K562 (cell line): ENCODE data around the gene ABCA4. TPM values are rescaled to one million over a fixed set of nuclear protein-coding genes. Genes with fewer than 3 reads are reported as not detected.

Experiments
- ATAC-seq: fragments of 200-7000 bp; cut with Tn5 transposase; 3 replicates; pipeline ENCODE4 v1.9.1; 2020; ENCODE audit warnings: moderate library complexity
- BruUV-seq: library from RNA; stranded (reverse); fragments of 400-500 nt; replicated peaks from 2 replicates; lab custom pipeline; 2021; lab: Mats Ljungman, UMichigan
- CTCF ChIA-PET: fragments of 300-600 bp; formaldehyde crosslinking; extraction: SDS; loops from one replicate; lab custom pipeline; 2021; ENCODE audit warnings: low intra/inter-chr PET ratio; lab: Yijun Ruan, JAX
- POLR2A ChIA-PET: fragments of 300-600, 350-650 bp; sonication (Branson Sonifier 250); formaldehyde crosslinking; extraction: SDS; loops from one replicate; lab custom pipeline; 2021; ENCODE audit warnings: antibody characterized with exemption, inconsistent platforms; lab: Yijun Ruan, JAX
- DNase-seq, 4 experiments: peaks; one replicate each; pipeline versions ENCODE4 v3.0.0 to v3.0.0-alpha.2; 2011 to 2018; ENCODE audit warnings: low spot score in 3 of 4, mixed read lengths in 3 of 4; ENCODE audit errors: extremely low read depth in 1 of 4
- FAIRE-seq: peaks from 2 replicates; lab custom pipeline; 2011; peaks lifted over from hg19 to GRCh38; lab: Jason Lieb, UNC
- H2AFZ ChIP-seq: 2 replicates; pipeline ENCODE4 v1.6.0; 2011; ENCODE audit warnings: low read depth, low read length, control low read depth, inconsistent platforms
- H3K27ac ChIP-seq: fragments of 200-600 bp; 3 replicates; pipeline ENCODE4 v1.8.0; 2011; ENCODE audit warnings: low read depth, mild to moderate bottlenecking, control low read depth, inconsistent platforms, low read length, moderate library complexity, mixed read lengths; ENCODE audit errors: extremely low read depth
- H3K27me3 ChIP-seq, 2 experiments: fragments of 300-600 bp in 1 of 2; 2 replicates in 1 of 2; 3 replicates in 1 of 2; pipeline versions ENCODE4 v1.6.0 to v1.8.0; 2011; ENCODE audit warnings: inconsistent platforms in 2 of 2, low read length in 2 of 2, mild to moderate bottlenecking in 1 of 2, mixed read lengths in 1 of 2, moderate library complexity in 1 of 2; ENCODE audit not compliant: control insufficient read depth in 2 of 2, insufficient read depth in 2 of 2
- H3K36me3 ChIP-seq: fragments of 300-600 bp; 3 replicates; pipeline ENCODE4 v1.8.0; 2011; ENCODE audit warnings: mild to moderate bottlenecking, low read length, inconsistent platforms; ENCODE audit not compliant: control insufficient read depth, insufficient read depth
- H3K4me1 ChIP-seq, 2 experiments: fragments of 200-600 bp in 1 of 2; replicated peaks in 1 of 2; 2 replicates in 1 of 2; 3 replicates in 1 of 2; pipeline versions ENCODE4 v1.5.1 to v1.8.0; 2011; ENCODE audit warnings: inconsistent platforms in 2 of 2, low read length in 2 of 2, mild to moderate bottlenecking in 1 of 2, mixed read lengths in 1 of 2, moderate library complexity in 1 of 2; ENCODE audit not compliant: control insufficient read depth in 2 of 2, insufficient read depth in 2 of 2
- H3K4me2 ChIP-seq: 2 replicates; pipeline ENCODE4 v1.6.1; 2011; ENCODE audit warnings: low read length, control low read depth, inconsistent platforms, mixed read lengths; ENCODE audit not compliant: insufficient read depth
- H3K4me3 ChIP-seq: fragments of 200-600 bp; sonication (generic), shearing (Covaris generic); 2 replicates; pipeline ENCODE4 v1.5.1; 2016; ENCODE audit warnings: control low read depth, inconsistent platforms
- H3K79me2 ChIP-seq: fragments of 200-600 bp; 3 replicates; pipeline ENCODE4 v1.8.0; 2011; ENCODE audit warnings: low read length, inconsistent platforms; ENCODE audit not compliant: control insufficient read depth, insufficient read depth
- H3K9ac ChIP-seq, 2 experiments: 2 replicates each; pipeline versions ENCODE4 v1.6.0 to v1.6.1; 2011; ENCODE audit warnings: low read depth in 2 of 2, low read length in 2 of 2, control low read depth in 1 of 2, inconsistent platforms in 1 of 2, mild to moderate bottlenecking in 1 of 2, mixed read lengths in 1 of 2; ENCODE audit not compliant: insufficient read depth in 1 of 2
- H3K9me1 ChIP-seq: one replicate; pipeline ENCODE4 v1.6.0; 2011; ENCODE audit warnings: inconsistent platforms, mild to moderate bottlenecking, low read length, moderate library complexity; ENCODE audit not compliant: control insufficient read depth, insufficient read depth
- H3K9me3 ChIP-seq: replicated peaks from 2 replicates; pipeline ENCODE4 v1.5.1; 2011; ENCODE audit warnings: low read depth, low read length, inconsistent platforms; ENCODE audit not compliant: control insufficient read depth, insufficient read depth
- H4K20me1 ChIP-seq: replicated peaks from 2 replicates; pipeline ENCODE4 v1.6.1; 2011; ENCODE audit warnings: low read length, inconsistent platforms, mixed read lengths; ENCODE audit not compliant: control insufficient read depth, insufficient read depth
- IFI16 ChIP-seq: fragments of 250-450 bp; sonication (Bioruptor Pico); IDR thresholded peaks from 2 replicates; pipeline ENCODE4 v2.1.2; 2022; ENCODE audit warnings: mild to moderate bottlenecking, inconsistent platforms
- MTA2 ChIP-seq: fragments of 450-650 bp; IDR thresholded peaks from 2 replicates; pipeline ENCODE4 v1.6.1; 2016; ENCODE audit warnings: low read depth
- RAD21 ChIP-seq, 2 experiments: fragments of 250-450 bp in 1 of 2; fragments of 450-650 bp in 1 of 2; sonication (Bioruptor Pico) in 1 of 2; formaldehyde crosslinking in 1 of 2; IDR thresholded peaks in 1 of 2; conservative IDR thresholded peaks in 1 of 2; 2 replicates each; pipeline versions ENCODE4 v1.4.0 to v1.8.0; 2020 to 2022; ENCODE audit warnings: mild to moderate bottlenecking in 2 of 2, moderate library complexity in 1 of 2
- SMC3 ChIP-seq: conservative IDR thresholded peaks from 2 replicates; pipeline ENCODE4 v1.6.1; 2011; ENCODE audit warnings: low read depth, low read length, improper control_type of control experiment; ENCODE audit not compliant: insufficient read depth
- WGBS: fragments of 100-300 bp; shearing (Covaris generic); methylation state at CpG from one replicate; pipeline ENCODE4 v1.1.6; 2016; ENCODE audit warnings: low coverage, mixed read lengths; ENCODE audit not compliant: insufficient coverage; ENCODE audit errors: missing lambda C conversion rate; 5-methylcytosine and 5-hydroxymethylcytosine counted together
- in situ Hi-C: fragments of 300-500 bp; cut with MboI; formaldehyde crosslinking; loops from 4 replicates; pipeline ENCODE4 v1.15.0; 2018; ENCODE audit warnings: inconsistent platforms, mixed read lengths
- intact Hi-C: fragments of 100-400 bp; cut with micrococcal nuclease; formaldehyde crosslinking; loops from 2 replicates; pipeline ENCODE4 v1.14.2; 2022
- polyA plus RNA-seq, 8 experiments: library from polyadenylated mRNA; depleted of rRNA in 4 of 8; stranded (reverse) in 5 of 8; unstranded in 3 of 8; fragments of >200 nt; fragmentation: Nextera tagmentation in 2 of 8; fragmentation: Illumina TruSeq in 1 of 8; extraction: Ambion mirVana in 2 of 8; extraction: Trizol in 1 of 8; gene quantifications; 2 replicates each; pipeline versions ENCODE4 v1.2.1 to v1.2.3, GENCODE V29; 2011 to 2014; ENCODE audit warnings: inconsistent platforms in 1 of 8, missing spikeins in 1 of 8
- total RNA-seq, 7 experiments: library from RNA; depleted of rRNA in 6 of 7; stranded (reverse); fragments of >200 nt in 6 of 7; fragmentation: Illumina TruSeq in 2 of 7; extraction: Trizol in 2 of 7; gene quantifications; 2 replicates each; pipeline versions ENCODE4 v1.2.1 to v1.2.3, GENCODE V29; 2011 to 2021; ENCODE audit warnings: low replicate concordance in 1 of 7
- TF ChIP-seq, protein P1 (sequence below), 2 experiments: fragments of 450-650 bp; formaldehyde crosslinking in 1 of 2; IDR thresholded peaks; 2 replicates each; pipeline versions ENCODE4 v1.4.0 to v1.6.1; 2014 to 2020; ENCODE audit warnings: mild to moderate bottlenecking in 2 of 2, borderline replicate concordance in 1 of 2, low read depth in 1 of 2
- TF ChIP-seq, protein P2 (sequence below): conservative IDR thresholded peaks from 2 replicates; pipeline ENCODE4 v1.6.1; 2011; ENCODE audit warnings: low read depth, mild to moderate bottlenecking, low read length; ENCODE audit not compliant: control insufficient read depth
- TF ChIP-seq, protein P3 (sequence below), 3 experiments: IDR thresholded peaks in 2 of 3; conservative IDR thresholded peaks in 1 of 3; 2 replicates each; pipeline ENCODE4 v1.5.1; 2011 to 2012; ENCODE audit warnings: low read length in 3 of 3, mild to moderate bottlenecking in 3 of 3, control low read depth in 2 of 3, improper control_type of control experiment in 1 of 3, inconsistent platforms in 1 of 3, low read depth in 1 of 3, mixed read lengths in 1 of 3, moderate library complexity in 1 of 3; ENCODE audit not compliant: insufficient read depth in 2 of 3

Gene ABCA4
- total and polyA plus RNA-seq, 9 of the 15 experiments (the other 6 are each of a cell fraction or from before 2014, with no cell fraction given), result 0.01 to 0.04 TPM; not detected in 7

- H3K79me2 ChIP-seq, result no peaks in the 10 kb centered on the region
- H3K27ac ChIP-seq, result no peak overlapping the region
- H3K4me2 ChIP-seq, result peak overlapping the region; percentile 17; the same call in 1 of the 2 replicates
- no peaks in the 10 kb centered on the region for H3K9me1 ChIP-seq
- H3K4me1 ChIP-seq, result no peaks in the 10 kb centered on the region
- peak; percentile 68 for ATAC-seq
- H2AFZ ChIP-seq, result no peak overlapping the region
- CTCF ChIA-PET, result interaction anchor here (0.9 to 1.7 kb wide), 2 partner anchors 310 to 780 kb away, joined by 3 to 14 read pairs; no protein-coding TSS in a partner anchor
- peak; percentile 48 to 53 (median 50) for DNase-seq
- peaks cover 19 to 55% of the 10 kb centered on the region in 2 experiments for H3K27me3 ChIP-seq
- intact Hi-C loops, result no loop called here
- H3K9ac ChIP-seq, result no peak overlapping the region
- no peak overlapping the region for H3K4me3 ChIP-seq
- H3K36me3 ChIP-seq, result no peaks in the 10 kb centered on the region
- WGBS, result 3% methylated on average over 18 of the region's 18 CpGs
- peak; percentile 84 for FAIRE-seq
- in situ Hi-C loops, result no loop called here
- POLR2A ChIA-PET, result interaction anchor here (0.6 to 1.2 kb wide), 5 partner anchors 8 to 50 kb away, joined by 3 to 4 read pairs (median 3); no protein-coding TSS in a partner anchor
- H4K20me1 ChIP-seq, result no peaks in the 10 kb centered on the region
- no TSS peak for BruUV-seq
- H3K9me3 ChIP-seq, result no peaks in the 10 kb centered on the region
- TF ChIP-seq, protein P1, sequence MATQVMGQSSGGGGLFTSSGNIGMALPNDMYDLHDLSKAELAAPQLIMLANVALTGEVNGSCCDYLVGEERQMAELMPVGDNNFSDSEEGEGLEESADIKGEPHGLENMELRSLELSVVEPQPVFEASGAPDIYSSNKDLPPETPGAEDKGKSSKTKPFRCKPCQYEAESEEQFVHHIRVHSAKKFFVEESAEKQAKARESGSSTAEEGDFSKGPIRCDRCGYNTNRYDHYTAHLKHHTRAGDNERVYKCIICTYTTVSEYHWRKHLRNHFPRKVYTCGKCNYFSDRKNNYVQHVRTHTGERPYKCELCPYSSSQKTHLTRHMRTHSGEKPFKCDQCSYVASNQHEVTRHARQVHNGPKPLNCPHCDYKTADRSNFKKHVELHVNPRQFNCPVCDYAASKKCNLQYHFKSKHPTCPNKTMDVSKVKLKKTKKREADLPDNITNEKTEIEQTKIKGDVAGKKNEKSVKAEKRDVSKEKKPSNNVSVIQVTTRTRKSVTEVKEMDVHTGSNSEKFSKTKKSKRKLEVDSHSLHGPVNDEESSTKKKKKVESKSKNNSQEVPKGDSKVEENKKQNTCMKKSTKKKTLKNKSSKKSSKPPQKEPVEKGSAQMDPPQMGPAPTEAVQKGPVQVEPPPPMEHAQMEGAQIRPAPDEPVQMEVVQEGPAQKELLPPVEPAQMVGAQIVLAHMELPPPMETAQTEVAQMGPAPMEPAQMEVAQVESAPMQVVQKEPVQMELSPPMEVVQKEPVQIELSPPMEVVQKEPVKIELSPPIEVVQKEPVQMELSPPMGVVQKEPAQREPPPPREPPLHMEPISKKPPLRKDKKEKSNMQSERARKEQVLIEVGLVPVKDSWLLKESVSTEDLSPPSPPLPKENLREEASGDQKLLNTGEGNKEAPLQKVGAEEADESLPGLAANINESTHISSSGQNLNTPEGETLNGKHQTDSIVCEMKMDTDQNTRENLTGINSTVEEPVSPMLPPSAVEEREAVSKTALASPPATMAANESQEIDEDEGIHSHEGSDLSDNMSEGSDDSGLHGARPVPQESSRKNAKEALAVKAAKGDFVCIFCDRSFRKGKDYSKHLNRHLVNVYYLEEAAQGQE (IDR thresholded peaks at IDR 0.05; ENCODE audit: borderline replicate concordance), result peak; percentile 53; the same call in 1 of the 2 replicates
- TF ChIP-seq, protein P1 (CRISPR knock-in tag; IDR thresholded peaks at IDR 0.05; ENCODE audit: low read depth), result no peak
- TF ChIP-seq, protein P2, sequence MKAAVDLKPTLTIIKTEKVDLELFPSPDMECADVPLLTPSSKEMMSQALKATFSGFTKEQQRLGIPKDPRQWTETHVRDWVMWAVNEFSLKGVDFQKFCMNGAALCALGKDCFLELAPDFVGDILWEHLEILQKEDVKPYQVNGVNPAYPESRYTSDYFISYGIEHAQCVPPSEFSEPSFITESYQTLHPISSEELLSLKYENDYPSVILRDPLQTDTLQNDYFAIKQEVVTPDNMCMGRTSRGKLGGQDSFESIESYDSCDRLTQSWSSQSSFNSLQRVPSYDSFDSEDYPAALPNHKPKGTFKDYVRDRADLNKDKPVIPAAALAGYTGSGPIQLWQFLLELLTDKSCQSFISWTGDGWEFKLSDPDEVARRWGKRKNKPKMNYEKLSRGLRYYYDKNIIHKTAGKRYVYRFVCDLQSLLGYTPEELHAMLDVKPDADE, result no peak
- TF ChIP-seq MTA2 (no peak), SMC3 (0 out of 2 replicates have a peak, but pooled peaks have one; percentile 33), RAD21 (CRISPR knock-in tag; conservative IDR thresholded peaks at IDR 0.05 in 1 of 2, IDR thresholded peaks at IDR 0.05 in 1 of 2) (peak; percentile 51 to 69; a peak in 3 of 4 replicates), IFI16 (no peak)
- TF ChIP-seq, protein P3, sequence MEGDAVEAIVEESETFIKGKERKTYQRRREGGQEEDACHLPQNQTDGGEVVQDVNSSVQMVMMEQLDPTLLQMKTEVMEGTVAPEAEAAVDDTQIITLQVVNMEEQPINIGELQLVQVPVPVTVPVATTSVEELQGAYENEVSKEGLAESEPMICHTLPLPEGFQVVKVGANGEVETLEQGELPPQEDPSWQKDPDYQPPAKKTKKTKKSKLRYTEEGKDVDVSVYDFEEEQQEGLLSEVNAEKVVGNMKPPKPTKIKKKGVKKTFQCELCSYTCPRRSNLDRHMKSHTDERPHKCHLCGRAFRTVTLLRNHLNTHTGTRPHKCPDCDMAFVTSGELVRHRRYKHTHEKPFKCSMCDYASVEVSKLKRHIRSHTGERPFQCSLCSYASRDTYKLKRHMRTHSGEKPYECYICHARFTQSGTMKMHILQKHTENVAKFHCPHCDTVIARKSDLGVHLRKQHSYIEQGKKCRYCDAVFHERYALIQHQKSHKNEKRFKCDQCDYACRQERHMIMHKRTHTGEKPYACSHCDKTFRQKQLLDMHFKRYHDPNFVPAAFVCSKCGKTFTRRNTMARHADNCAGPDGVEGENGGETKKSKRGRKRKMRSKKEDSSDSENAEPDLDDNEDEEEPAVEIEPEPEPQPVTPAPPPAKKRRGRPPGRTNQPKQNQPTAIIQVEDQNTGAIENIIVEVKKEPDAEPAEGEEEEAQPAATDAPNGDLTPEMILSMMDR (IDR thresholded peaks at IDR 0.05 in 2 of 3, conservative IDR thresholded peaks at IDR 0.05 in 1 of 3; ENCODE audit: insufficient read depth in 2 of 3, low read depth in 1 of 3, low read length in 3 of 3), result peak; percentile 55 to 80 (median 72)
Measured at GRCh38 chr1:94025383-94026340, 95.3 kb downstream of the ABCA4 start.
